H9 (cell line): ENCODE data around the gene SIL1. TPM values are rescaled to one million over a fixed set of nuclear protein-coding genes. Genes with fewer than 3 reads are reported as not detected.
A peak's percentile ranks its signal among the peaks of the same experiment; 100 is the strongest.

Experiments
- DNase-seq: peaks from one replicate; pipeline ENCODE4 v3.0.0-alpha.2; 2017
- H2AFZ ChIP-seq: one replicate; pipeline ENCODE4 v1.6.1; 2013; ENCODE audit warnings: mild to moderate bottlenecking, low read length, control low read depth, moderate library complexity
- H2AK5ac ChIP-seq: 2 replicates; pipeline ENCODE4 v1.6.1; 2013; ENCODE audit warnings: low read length, control low read depth, mixed read lengths; ENCODE audit not compliant: insufficient read length
- H2BK120ac ChIP-seq: one replicate; pipeline ENCODE4 v1.6.1; 2013; ENCODE audit warnings: low read depth, mild to moderate bottlenecking, low read length, control low read depth, inconsistent platforms; ENCODE audit not compliant: poor library complexity, severe bottlenecking
- H2BK12ac ChIP-seq: 2 replicates; pipeline ENCODE4 v1.6.1; 2013; ENCODE audit warnings: low read length, control low read depth, mixed read lengths, low read depth; ENCODE audit not compliant: insufficient read length
- H2BK15ac ChIP-seq: 2 replicates; pipeline ENCODE4 v1.6.1; 2013; ENCODE audit warnings: low read depth, low read length, control low read depth
- H2BK20ac ChIP-seq: one replicate; pipeline ENCODE4 v1.6.1; 2013; ENCODE audit warnings: low read depth, mild to moderate bottlenecking, low read length, control low read depth, inconsistent platforms; ENCODE audit not compliant: poor library complexity, severe bottlenecking
- H2BK5ac ChIP-seq: 2 replicates; pipeline ENCODE4 v1.6.1; 2013; ENCODE audit warnings: low read length, control low read depth, mixed read lengths; ENCODE audit not compliant: insufficient read length
- H3K14ac ChIP-seq: 2 replicates; pipeline ENCODE4 v1.6.1; 2013; ENCODE audit warnings: low read length, control low read depth; ENCODE audit not compliant: insufficient read depth
- H3K18ac ChIP-seq: 2 replicates; pipeline ENCODE4 v1.6.1; 2013; ENCODE audit warnings: low read depth, mild to moderate bottlenecking, mixed read lengths, low read length, control low read depth; ENCODE audit not compliant: insufficient read length
- H3K23ac ChIP-seq: 2 replicates; pipeline ENCODE4 v1.6.1; 2013; ENCODE audit warnings: low read length, control low read depth, mixed read lengths, low read depth; ENCODE audit not compliant: insufficient read length
- H3K23me2 ChIP-seq: 2 replicates; pipeline ENCODE4 v1.6.1; 2013; ENCODE audit warnings: low read depth, mild to moderate bottlenecking, mixed read lengths, low read length, control low read depth; ENCODE audit not compliant: insufficient read length, poor library complexity, severe bottlenecking
- H3K27ac ChIP-seq: 2 replicates; pipeline ENCODE4 v1.5.1; 2013; ENCODE audit warnings: low read length, control low read depth, mixed read lengths, low read depth; ENCODE audit not compliant: insufficient read length
- H3K27me3 ChIP-seq: 2 replicates; pipeline ENCODE4 v1.6.1; 2013; ENCODE audit warnings: low read length, control low read depth, inconsistent platforms; ENCODE audit not compliant: insufficient read depth
- H3K4ac ChIP-seq: 2 replicates; pipeline ENCODE4 v1.6.1; 2013; ENCODE audit warnings: low read depth, mild to moderate bottlenecking, control low read depth, inconsistent platforms, low read length, moderate library complexity
- H3K4me1 ChIP-seq: 2 replicates; pipeline ENCODE4 v1.6.1; 2013; ENCODE audit warnings: low read length, control low read depth, inconsistent platforms; ENCODE audit not compliant: insufficient read depth
- H3K4me2 ChIP-seq: 2 replicates; pipeline ENCODE4 v1.6.1; 2013; ENCODE audit warnings: low read length, control low read depth, mixed read lengths; ENCODE audit not compliant: insufficient read length, insufficient read depth
- H3K56ac ChIP-seq: 2 replicates; pipeline ENCODE4 v1.6.1; 2013; ENCODE audit warnings: low read depth, mild to moderate bottlenecking, mixed read lengths, low read length, control low read depth; ENCODE audit not compliant: insufficient read length
- H3K79me1 ChIP-seq: 2 replicates; pipeline ENCODE4 v1.6.1; 2013; ENCODE audit warnings: low read depth, mild to moderate bottlenecking, moderate library complexity, low read length, control low read depth, inconsistent platforms; ENCODE audit not compliant: insufficient read depth, poor library complexity, severe bottlenecking
- H3K79me2 ChIP-seq: 2 replicates; pipeline ENCODE4 v1.6.1; 2013; ENCODE audit warnings: low read length, control low read depth, inconsistent platforms; ENCODE audit not compliant: insufficient read depth
- H3K9ac ChIP-seq: 2 replicates; pipeline ENCODE4 v1.6.1; 2013; ENCODE audit warnings: low read length, control low read depth, mixed read lengths; ENCODE audit not compliant: insufficient read length; ENCODE audit errors: extremely low read depth
- H3K9me3 ChIP-seq: one replicate; pipeline ENCODE4 v1.6.1; 2013; ENCODE audit warnings: low read depth, low read length, inconsistent platforms; ENCODE audit not compliant: control insufficient read depth
- H3T11ph ChIP-seq: one replicate; pipeline ENCODE4 v1.6.1; 2013; ENCODE audit warnings: mild to moderate bottlenecking, low read length, control low read depth, inconsistent platforms
- H4K20me1 ChIP-seq: one replicate; pipeline ENCODE4 v1.6.1; 2013; ENCODE audit not compliant: control insufficient read depth, insufficient read length, insufficient read depth
- H4K5ac ChIP-seq: 2 replicates; pipeline ENCODE4 v1.6.1; 2013; ENCODE audit warnings: low read depth, mild to moderate bottlenecking, mixed read lengths, low read length, control low read depth; ENCODE audit not compliant: insufficient read length
- H4K8ac ChIP-seq: replicated peaks from 2 replicates; pipeline ENCODE4 v1.6.1; 2013; ENCODE audit warnings: low read length, control low read depth, mixed read lengths, low read depth; ENCODE audit not compliant: insufficient read length
- H4K91ac ChIP-seq: 2 replicates; pipeline ENCODE4 v1.6.1; 2013; ENCODE audit warnings: low read depth, mild to moderate bottlenecking, moderate library complexity, mixed read lengths, low read length, control low read depth; ENCODE audit not compliant: insufficient read length
- H3K27ac Mint-ChIP-seq, 3 experiments: 2 replicates in 2 of 3; 3 replicates in 1 of 3; pipeline ENCODE4 v1.8.0; 2020 to 2021; ENCODE audit warnings: mixed read lengths in 3 of 3, mild to moderate bottlenecking in 1 of 3, moderate library complexity in 1 of 3
- H3K27me3 Mint-ChIP-seq: 2 replicates; pipeline ENCODE4 v1.8.0; 2021; ENCODE audit warnings: low read depth, mild to moderate bottlenecking, moderate library complexity, mixed read lengths
- H3K36me3 Mint-ChIP-seq, 3 experiments: 2 replicates in 2 of 3; 3 replicates in 1 of 3; pipeline ENCODE4 v1.8.0; 2020 to 2021; ENCODE audit warnings: low read depth in 3 of 3, mixed read lengths in 3 of 3; ENCODE audit not compliant: insufficient read depth in 1 of 3
- H3K4me1 Mint-ChIP-seq, 2 experiments: 2 replicates each; pipeline ENCODE4 v1.8.0; 2020; ENCODE audit warnings: mixed read lengths in 2 of 2
- H3K4me3 Mint-ChIP-seq, 2 experiments: 2 replicates in 1 of 2; 3 replicates in 1 of 2; pipeline ENCODE4 v1.8.0; 2020 to 2021; ENCODE audit warnings: mild to moderate bottlenecking in 2 of 2, mixed read lengths in 2 of 2, moderate library complexity in 1 of 2
- H3K9me3 Mint-ChIP-seq, 2 experiments: 2 replicates in 1 of 2; 3 replicates in 1 of 2; pipeline ENCODE4 v1.8.0; 2020; ENCODE audit warnings: mild to moderate bottlenecking in 2 of 2, mixed read lengths in 2 of 2, moderate library complexity in 1 of 2
- WGBS: extraction: QIAGEN DNeasy Blood & Tissue Kit; methylation state at CpG from one replicate; pipeline ENCODE4 v1.1.7; 2013; ENCODE audit warnings: missing lambda C conversion rate, low lambda C conversion rate, mixed read lengths; ENCODE audit not compliant: insufficient read length; ENCODE audit errors: extremely low coverage; 5-methylcytosine and 5-hydroxymethylcytosine counted together
- total RNA-seq: library from RNA; stranded (reverse); gene quantifications from 2 replicates; pipeline ENCODE4 v1.2.1, GENCODE V29; 2021
- TF ChIP-seq, protein P1 (sequence below): fragments of 200-600 bp; sonication (generic); conservative IDR thresholded peaks from 3 replicates; pipeline ENCODE4 v1.8.0; 2021; ENCODE audit warnings: antibody characterized with exemption, mild to moderate bottlenecking

The SIL1 gene
- total RNA-seq, 1 experiment from 2014 or later, result 10.6 TPM

DNA sequence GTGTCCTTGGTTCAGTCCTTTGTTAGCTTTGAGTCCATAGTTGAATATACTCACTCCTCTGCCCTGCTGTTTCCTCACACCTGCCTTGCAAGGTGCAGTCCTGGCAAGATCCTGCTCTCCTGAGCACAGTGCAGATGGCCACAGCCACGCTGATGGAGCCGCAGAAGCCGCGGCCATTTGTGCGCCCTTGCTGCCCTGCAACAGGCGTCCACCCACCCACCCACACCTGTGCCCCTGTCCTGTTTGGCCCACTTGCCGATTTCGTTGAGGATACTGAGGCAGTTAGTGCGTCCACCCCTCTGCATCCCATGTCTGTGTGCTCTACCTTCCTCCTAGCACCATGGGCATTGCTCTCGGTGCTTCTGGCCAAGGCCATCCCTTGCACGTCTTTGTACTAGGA lies 271.9 kb downstream of the SIL1 start:
- Histone ChIP-seq H3K23me2 (no peaks in the 10 kb centered on the region), H3K9me3 (no peaks in the 10 kb centered on the region), H3K56ac (no peak overlapping the region), H3K4me1 (no peaks in the 10 kb centered on the region), H2BK120ac (no peak overlapping the region), H3K79me2 (no peaks in the 10 kb centered on the region), H4K91ac (no peak overlapping the region), H3K4ac (no peak overlapping the region), H4K5ac (no peak overlapping the region), H3K9ac (no peak overlapping the region), H3K4me2 (no peak overlapping the region), H2BK5ac (no peak overlapping the region), H3K14ac (no peak overlapping the region), H2BK12ac (no peak overlapping the region), H3K27ac (no peak overlapping the region), H2BK20ac (no peak overlapping the region), H4K20me1 (no peaks in the 10 kb centered on the region), H3K27me3 (no peaks in the 10 kb centered on the region), H2BK15ac (no peak overlapping the region), H3T11ph (no peak overlapping the region), H2AK5ac (no peak overlapping the region), H2AFZ (no peak overlapping the region), H3K23ac (no peak overlapping the region), H3K79me1 (no peaks in the 10 kb centered on the region), H4K8ac (no peak overlapping the region), H3K18ac (no peak overlapping the region)
- H3K9me3 Mint-ChIP-seq, result no peaks in the 10 kb centered on the region
- TF ChIP-seq, protein P1, sequence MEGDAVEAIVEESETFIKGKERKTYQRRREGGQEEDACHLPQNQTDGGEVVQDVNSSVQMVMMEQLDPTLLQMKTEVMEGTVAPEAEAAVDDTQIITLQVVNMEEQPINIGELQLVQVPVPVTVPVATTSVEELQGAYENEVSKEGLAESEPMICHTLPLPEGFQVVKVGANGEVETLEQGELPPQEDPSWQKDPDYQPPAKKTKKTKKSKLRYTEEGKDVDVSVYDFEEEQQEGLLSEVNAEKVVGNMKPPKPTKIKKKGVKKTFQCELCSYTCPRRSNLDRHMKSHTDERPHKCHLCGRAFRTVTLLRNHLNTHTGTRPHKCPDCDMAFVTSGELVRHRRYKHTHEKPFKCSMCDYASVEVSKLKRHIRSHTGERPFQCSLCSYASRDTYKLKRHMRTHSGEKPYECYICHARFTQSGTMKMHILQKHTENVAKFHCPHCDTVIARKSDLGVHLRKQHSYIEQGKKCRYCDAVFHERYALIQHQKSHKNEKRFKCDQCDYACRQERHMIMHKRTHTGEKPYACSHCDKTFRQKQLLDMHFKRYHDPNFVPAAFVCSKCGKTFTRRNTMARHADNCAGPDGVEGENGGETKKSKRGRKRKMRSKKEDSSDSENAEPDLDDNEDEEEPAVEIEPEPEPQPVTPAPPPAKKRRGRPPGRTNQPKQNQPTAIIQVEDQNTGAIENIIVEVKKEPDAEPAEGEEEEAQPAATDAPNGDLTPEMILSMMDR, result no peak
- peak overlapping the region in 1 of 3 experiments; percentile 59; a peak in 2 of 7 replicates for H3K27ac Mint-ChIP-seq
- no peaks in the 10 kb centered on the region; the same call in 1 of the 2 replicates for H3K27me3 Mint-ChIP-seq
- peaks cover 3 to 4% of the 10 kb centered on the region in 2 experiments; a peak in 2 of 4 replicates for H3K4me1 Mint-ChIP-seq
- no CpG with 5 or more reads among the region's 11 CpGs for WGBS
- H3K36me3 Mint-ChIP-seq, result peaks cover 39 to 72% (median 68%) of the 10 kb centered on the region in 3 experiments
- H3K4me3 Mint-ChIP-seq, result no peak overlapping the region; a peak in 1 of 5 replicates
- no peak for DNase-seq
